DMS 273 (cell line): ENCODE results near the gene CA5A.
"Not testable (repeated sequence)": the region's sequence is repeated elsewhere in the genome, so short reads cannot be mapped to it uniquely, and the experiment has no call there.

Experiments used
- DNase-seq: peaks from one replicate; lab custom pipeline; 2025; ENCODE audit not compliant: unreplicated experiment; lab: John Stamatoyannopoulos, UW

Gene CA5A

GRCh38 chr16:87897521-87898505, 38.5 kb downstream of the CA5A start:
- no peak for DNase-seq

GRCh38 chr16:87896924-87897520, 39.3 kb downstream of the CA5A start:
- not testable (repeated sequence) for DNase-seq

- DNase-seq = not testable (repeated sequence)
Observed at GRCh38 chr16:87896176-87896890, 40.0 kb downstream of the CA5A start.

- no peak for DNase-seq
Observed at GRCh38 chr16:87895641-87896141, 40.6 kb downstream of the CA5A start.

GRCh38 chr16:87894005-87894404, 42.3 kb downstream of the CA5A start:
- DNase-seq = not testable (repeated sequence)

GRCh38 chr16:87891764-87892163, 44.6 kb downstream of the CA5A start:
- DNase-seq = no peak

GRCh38 chr16:87889762-87890161, 46.6 kb downstream of the CA5A start:
- not testable (repeated sequence) for DNase-seq

GRCh38 chr16:87888346-87888745, 48.0 kb downstream of the CA5A start:
- DNase-seq = not testable (repeated sequence)

- not testable (repeated sequence) for DNase-seq
Observed at GRCh38 chr16:87887931-87888330, 48.4 kb downstream of the CA5A start.

- not testable (repeated sequence) for DNase-seq
Observed at GRCh38 chr16:87885371-87885967, 50.9 kb downstream of the CA5A start.

- no peak for DNase-seq
Observed at GRCh38 chr16:87882436-87883019, 53.8 kb downstream of the CA5A start.

- DNase-seq = no peak
Observed at GRCh38 chr16:87881324-87882200, 54.8 kb downstream of the CA5A start.

- no peak for DNase-seq
Observed at GRCh38 chr16:87880117-87880696, 56.1 kb downstream of the CA5A start.

- not testable (repeated sequence) for DNase-seq
Observed at GRCh38 chr16:87879411-87880013, 56.8 kb downstream of the CA5A start.

GRCh38 chr16:87878704-87879103, 57.6 kb downstream of the CA5A start:
- DNase-seq = no peak

GRCh38 chr16:87877942-87878507, 58.3 kb downstream of the CA5A start:
- peak; percentile 23 for DNase-seq

- DNase-seq = no peak
Observed at GRCh38 chr16:87874639-87875427, 61.5 kb downstream of the CA5A start.
